Liver (tissue), 3 donors: Measurements from ENCODE around the gene FMN2.

Experiments
- FOXA1 ChIP-seq: IDR thresholded peaks from 2 replicates; pipeline ENCODE4 v1.6.1; 2016; ENCODE audit warnings: antibody characterized with exemption
- RAD21 ChIP-seq, 2 donors: IDR thresholded peaks; 2 replicates each; pipeline ENCODE4 v1.6.1; 2016; ENCODE audit warnings: antibody characterized with exemption in 2 of 2, mild to moderate bottlenecking in 2 of 2
- TF ChIP-seq, protein P1 (sequence below): fragments of 150-350 bp; IDR thresholded peaks from 2 replicates; pipeline ENCODE4 v1.5.1; 2017; ENCODE audit warnings: improper control_type of control experiment, low read depth, low read length; ENCODE audit not compliant: missing input control
- TF ChIP-seq, protein P2 (sequence below): IDR thresholded peaks from 2 replicates; pipeline ENCODE4 v1.6.1; 2016; ENCODE audit warnings: antibody characterized with exemption
- donor health status: healthy.
- donor health status: healthy.

DNA sequence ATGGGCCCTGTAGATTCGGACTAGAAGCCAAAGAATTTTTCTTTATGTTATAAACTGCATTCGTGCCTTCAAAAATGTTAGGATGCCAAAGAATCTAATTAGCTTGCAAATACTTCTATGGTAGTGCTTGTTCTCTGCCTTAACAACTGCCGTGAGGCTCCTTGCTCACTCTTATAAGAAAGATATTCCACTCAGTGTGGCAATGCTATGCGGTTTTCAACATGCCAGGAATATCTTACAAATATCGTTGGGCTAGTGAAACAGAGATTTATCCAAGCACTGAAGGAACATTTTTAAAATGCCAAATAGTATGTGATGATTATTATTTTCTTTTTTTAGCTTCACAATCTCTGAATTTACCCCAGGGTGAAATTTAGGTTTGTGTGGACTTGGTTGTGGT lies 322.0 kb downstream of the FMN2 start:
- TF ChIP-seq, protein P1, sequence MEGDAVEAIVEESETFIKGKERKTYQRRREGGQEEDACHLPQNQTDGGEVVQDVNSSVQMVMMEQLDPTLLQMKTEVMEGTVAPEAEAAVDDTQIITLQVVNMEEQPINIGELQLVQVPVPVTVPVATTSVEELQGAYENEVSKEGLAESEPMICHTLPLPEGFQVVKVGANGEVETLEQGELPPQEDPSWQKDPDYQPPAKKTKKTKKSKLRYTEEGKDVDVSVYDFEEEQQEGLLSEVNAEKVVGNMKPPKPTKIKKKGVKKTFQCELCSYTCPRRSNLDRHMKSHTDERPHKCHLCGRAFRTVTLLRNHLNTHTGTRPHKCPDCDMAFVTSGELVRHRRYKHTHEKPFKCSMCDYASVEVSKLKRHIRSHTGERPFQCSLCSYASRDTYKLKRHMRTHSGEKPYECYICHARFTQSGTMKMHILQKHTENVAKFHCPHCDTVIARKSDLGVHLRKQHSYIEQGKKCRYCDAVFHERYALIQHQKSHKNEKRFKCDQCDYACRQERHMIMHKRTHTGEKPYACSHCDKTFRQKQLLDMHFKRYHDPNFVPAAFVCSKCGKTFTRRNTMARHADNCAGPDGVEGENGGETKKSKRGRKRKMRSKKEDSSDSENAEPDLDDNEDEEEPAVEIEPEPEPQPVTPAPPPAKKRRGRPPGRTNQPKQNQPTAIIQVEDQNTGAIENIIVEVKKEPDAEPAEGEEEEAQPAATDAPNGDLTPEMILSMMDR, result no peak
- TF ChIP-seq, protein P2, sequence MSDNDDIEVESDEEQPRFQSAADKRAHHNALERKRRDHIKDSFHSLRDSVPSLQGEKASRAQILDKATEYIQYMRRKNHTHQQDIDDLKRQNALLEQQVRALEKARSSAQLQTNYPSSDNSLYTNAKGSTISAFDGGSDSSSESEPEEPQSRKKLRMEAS, result no peak
- TF ChIP-seq RAD21 (IDR thresholded peaks at IDR 0.05) (no peak), FOXA1 (no peak)
